Neural cell (in vitro differentiated cells): Measurements from ENCODE around the gene PACS1. TPM values are rescaled to one million over a fixed set of nuclear protein-coding genes. Genes with fewer than 3 reads are reported as not detected.
"Not testable (repeated sequence)": the region's sequence is repeated elsewhere in the genome, so short reads cannot be mapped to it uniquely, and the experiment has no call there.

Source experiments
- H2AFZ ChIP-seq: fragments of 200-600, 300-800 bp; sonication (generic), shearing (Covaris generic); 2 replicates; pipeline ENCODE4 v1.6.0; 2014; ENCODE audit warnings: low read depth, mild to moderate bottlenecking, antibody characterized with exemption, low read length, moderate library complexity
- H3F3A ChIP-seq: fragments of 200-600 bp; shearing (Covaris generic); 2 replicates; pipeline ENCODE4 v1.6.1; 2016; ENCODE audit warnings: mild to moderate bottlenecking, moderate library complexity, mixed read lengths, antibody characterized with exemption, low read length; ENCODE audit not compliant: insufficient read depth, poor library complexity, severe bottlenecking
- H3K27ac ChIP-seq: fragments of 200-600, 300-800 bp; sonication (generic), shearing (Covaris generic); 2 replicates; pipeline ENCODE4 v1.5.1; 2014; ENCODE audit warnings: mild to moderate bottlenecking, low read length, moderate library complexity
- H3K27me3 ChIP-seq: fragments of 300-800, 200-600 bp; sonication (generic), shearing (Covaris generic); 2 replicates; pipeline ENCODE4 v1.6.0; 2014; ENCODE audit warnings: mild to moderate bottlenecking, low read depth, low read length, moderate library complexity; ENCODE audit not compliant: insufficient read depth
- H3K36me3 ChIP-seq: fragments of 300-800, 200-600 bp; sonication (generic), shearing (Covaris generic); 2 replicates; pipeline ENCODE4 v1.5.1; 2014; ENCODE audit warnings: mild to moderate bottlenecking, antibody characterized with exemption, low read length, moderate library complexity; ENCODE audit not compliant: insufficient read depth
- H3K4me2 ChIP-seq: fragments of 300-800, 200-600 bp; sonication (generic), shearing (Covaris generic); 2 replicates; pipeline ENCODE4 v1.6.0; 2014; ENCODE audit warnings: mild to moderate bottlenecking, low read length
- H3K4me3 ChIP-seq: fragments of 300-800, 200-600 bp; sonication (generic), shearing (Covaris generic); 2 replicates; pipeline ENCODE4 v1.5.1; 2014; ENCODE audit warnings: mild to moderate bottlenecking, low read length, moderate library complexity
- H3K79me2 ChIP-seq: fragments of 200-600 bp; shearing (Covaris generic); replicated peaks from 2 replicates; pipeline ENCODE4 v1.6.0; 2014; ENCODE audit warnings: mild to moderate bottlenecking, low read length, moderate library complexity; ENCODE audit not compliant: insufficient read depth
- H3K9ac ChIP-seq: fragments of 300-800, 200-600 bp; sonication (generic), shearing (Covaris generic); 2 replicates; pipeline ENCODE4 v1.6.1; 2016; ENCODE audit warnings: mild to moderate bottlenecking, low read length, mixed read lengths
- H3K9me2 ChIP-seq: fragments of 200-600 bp; shearing (Covaris generic); 2 replicates; pipeline ENCODE4 v1.6.1; 2016; ENCODE audit warnings: mild to moderate bottlenecking, low read length, mixed read lengths; ENCODE audit not compliant: insufficient read depth
- H3K9me3 ChIP-seq: fragments of 200-600, 300-800 bp; sonication (generic), shearing (Covaris generic); 2 replicates; pipeline ENCODE4 v1.6.1; 2016; ENCODE audit warnings: mild to moderate bottlenecking, mixed run types, low read length, moderate library complexity, mixed read lengths
- H4K20me1 ChIP-seq: fragments of 200-600 bp; shearing (Covaris generic); 2 replicates; pipeline ENCODE4 v1.6.1; 2016; ENCODE audit warnings: mild to moderate bottlenecking, mixed run types; ENCODE audit not compliant: insufficient read depth
- EP300 ChIP-seq: fragments of 450-650 bp; conservative IDR thresholded peaks from 2 replicates; pipeline ENCODE4 v1.6.1; 2014; ENCODE audit warnings: antibody characterized with exemption, mild to moderate bottlenecking, moderate library complexity; ENCODE audit not compliant: poor library complexity, severe bottlenecking
- POLR2AphosphoS5 ChIP-seq: IDR thresholded peaks from 2 replicates; pipeline ENCODE4 v1.6.1; 2012
- REST ChIP-seq: IDR thresholded peaks from 2 replicates; pipeline ENCODE4 v1.6.1; 2012; ENCODE audit warnings: borderline replicate concordance
- TAF1 ChIP-seq: IDR thresholded peaks from 2 replicates; pipeline ENCODE4 v1.6.1; 2012; ENCODE audit warnings: low read depth
- polyA plus RNA-seq: library from polyadenylated mRNA; depleted of rRNA; stranded (reverse); fragments of >200 nt; gene quantifications from 2 replicates; pipeline ENCODE4 v1.2.3, GENCODE V29; 2014
- TF ChIP-seq, protein P1 (sequence below): fragments of 450-650 bp; IDR thresholded peaks from 2 replicates; pipeline ENCODE4 v1.5.1; 2014; ENCODE audit warnings: antibody characterized with exemption, mild to moderate bottlenecking, moderate library complexity; ENCODE audit not compliant: poor library complexity, severe bottlenecking

Gene PACS1
- polyA plus RNA-seq, 1 donor from 2014 or later = 14.4 TPM

- Histone ChIP-seq H3F3A (no peaks in the 10 kb centered on the region), H3K9me2 (no peaks in the 10 kb centered on the region), H3K27ac (no peak overlapping the region), H3K79me2 (peaks cover 10% of the 10 kb centered on the region), H3K36me3 (peaks cover 5% of the 10 kb centered on the region), H4K20me1 (no peaks in the 10 kb centered on the region), H3K9ac (no peak overlapping the region), H3K4me3 (no peak overlapping the region), H3K4me2 (no peak overlapping the region), H3K27me3 (no peaks in the 10 kb centered on the region), H3K9me3 (no peaks in the 10 kb centered on the region), H2AFZ (no peak overlapping the region)
- no peak for TF ChIP-seq POLR2AphosphoS5
Measured at GRCh38 chr11:66077927-66078326, 7.9 kb downstream of the PACS1 start.

GRCh38 chr11:66078949-66079348 is 8.9 kb downstream of the PACS1 start:
- H4K20me1 ChIP-seq, H3K79me2 ChIP-seq: not testable (repeated sequence)

GRCh38 chr11:66080055-66080817 is 10.2 kb downstream of the PACS1 start:
- no peaks in the 10 kb centered on the region for H3K27me3 ChIP-seq
- no peak overlapping the region for H3K27ac ChIP-seq
- H3K9me2 ChIP-seq = no peaks in the 10 kb centered on the region
- H2AFZ ChIP-seq = no peak overlapping the region
- H3K79me2 ChIP-seq = peaks cover 7% of the 10 kb centered on the region
- H3K4me3 ChIP-seq = no peak overlapping the region
- no peak overlapping the region for H3K4me2 ChIP-seq
- no peaks in the 10 kb centered on the region for H3K9me3 ChIP-seq
- no peak overlapping the region for H3K9ac ChIP-seq
- no peaks in the 10 kb centered on the region for H4K20me1 ChIP-seq
- no peaks in the 10 kb centered on the region for H3F3A ChIP-seq
- H3K36me3 ChIP-seq = no peaks in the 10 kb centered on the region
- TF ChIP-seq EP300 (no peak), TAF1 (no peak), REST (no peak)
- TF ChIP-seq, protein P1, sequence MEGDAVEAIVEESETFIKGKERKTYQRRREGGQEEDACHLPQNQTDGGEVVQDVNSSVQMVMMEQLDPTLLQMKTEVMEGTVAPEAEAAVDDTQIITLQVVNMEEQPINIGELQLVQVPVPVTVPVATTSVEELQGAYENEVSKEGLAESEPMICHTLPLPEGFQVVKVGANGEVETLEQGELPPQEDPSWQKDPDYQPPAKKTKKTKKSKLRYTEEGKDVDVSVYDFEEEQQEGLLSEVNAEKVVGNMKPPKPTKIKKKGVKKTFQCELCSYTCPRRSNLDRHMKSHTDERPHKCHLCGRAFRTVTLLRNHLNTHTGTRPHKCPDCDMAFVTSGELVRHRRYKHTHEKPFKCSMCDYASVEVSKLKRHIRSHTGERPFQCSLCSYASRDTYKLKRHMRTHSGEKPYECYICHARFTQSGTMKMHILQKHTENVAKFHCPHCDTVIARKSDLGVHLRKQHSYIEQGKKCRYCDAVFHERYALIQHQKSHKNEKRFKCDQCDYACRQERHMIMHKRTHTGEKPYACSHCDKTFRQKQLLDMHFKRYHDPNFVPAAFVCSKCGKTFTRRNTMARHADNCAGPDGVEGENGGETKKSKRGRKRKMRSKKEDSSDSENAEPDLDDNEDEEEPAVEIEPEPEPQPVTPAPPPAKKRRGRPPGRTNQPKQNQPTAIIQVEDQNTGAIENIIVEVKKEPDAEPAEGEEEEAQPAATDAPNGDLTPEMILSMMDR = no peak

More at GRCh38 chr11:66078949-66079348, 8.9 kb downstream of the PACS1 start:
- H3K9me2 ChIP-seq, H3K9me3 ChIP-seq, H3K27ac ChIP-seq, H3K4me2 ChIP-seq, H3K9ac ChIP-seq, H3K4me3 ChIP-seq, H2AFZ ChIP-seq, H3K36me3 ChIP-seq, H3F3A ChIP-seq, H3K27me3 ChIP-seq: not testable (repeated sequence)
